Measurements from ENCODE around the gene EXOSC5.

DNA sequence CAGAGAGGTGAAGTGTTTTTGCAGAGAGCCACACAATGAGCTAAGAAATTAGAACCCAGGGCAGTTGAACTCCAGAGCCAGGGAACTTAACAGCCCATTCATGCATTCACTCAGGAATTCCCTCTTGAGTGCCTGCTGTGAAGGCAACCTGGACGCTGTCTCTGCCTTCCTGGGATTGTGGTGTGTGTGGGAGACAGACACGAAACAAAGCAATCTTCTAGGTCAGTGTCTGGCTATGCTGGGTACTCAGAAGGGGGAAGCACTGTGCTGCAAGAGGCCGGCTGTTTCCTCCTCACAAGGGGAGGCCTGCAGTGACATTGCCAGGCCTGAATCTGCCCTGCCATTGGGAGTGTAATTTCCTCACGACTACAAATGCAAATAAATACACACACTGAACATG, 10.1 kb upstream of the EXOSC5 start:
- TF ChIP-seq, protein P1, sequence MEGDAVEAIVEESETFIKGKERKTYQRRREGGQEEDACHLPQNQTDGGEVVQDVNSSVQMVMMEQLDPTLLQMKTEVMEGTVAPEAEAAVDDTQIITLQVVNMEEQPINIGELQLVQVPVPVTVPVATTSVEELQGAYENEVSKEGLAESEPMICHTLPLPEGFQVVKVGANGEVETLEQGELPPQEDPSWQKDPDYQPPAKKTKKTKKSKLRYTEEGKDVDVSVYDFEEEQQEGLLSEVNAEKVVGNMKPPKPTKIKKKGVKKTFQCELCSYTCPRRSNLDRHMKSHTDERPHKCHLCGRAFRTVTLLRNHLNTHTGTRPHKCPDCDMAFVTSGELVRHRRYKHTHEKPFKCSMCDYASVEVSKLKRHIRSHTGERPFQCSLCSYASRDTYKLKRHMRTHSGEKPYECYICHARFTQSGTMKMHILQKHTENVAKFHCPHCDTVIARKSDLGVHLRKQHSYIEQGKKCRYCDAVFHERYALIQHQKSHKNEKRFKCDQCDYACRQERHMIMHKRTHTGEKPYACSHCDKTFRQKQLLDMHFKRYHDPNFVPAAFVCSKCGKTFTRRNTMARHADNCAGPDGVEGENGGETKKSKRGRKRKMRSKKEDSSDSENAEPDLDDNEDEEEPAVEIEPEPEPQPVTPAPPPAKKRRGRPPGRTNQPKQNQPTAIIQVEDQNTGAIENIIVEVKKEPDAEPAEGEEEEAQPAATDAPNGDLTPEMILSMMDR (conservative IDR thresholded peaks at IDR 0.05; ENCODE audit: low read length) = no peak
- TF ChIP-seq EZH2phosphoT487 (IDR thresholded peaks at IDR 0.05; ENCODE audit: borderline replicate concordance) = no peak
